HCT116 (cell line): Measurements from ENCODE around the gene TCF20. TPM values are rescaled to one million over a fixed set of nuclear protein-coding genes. Genes with fewer than 3 reads are reported as not detected.

Experiments used
- ATAC-seq: fragments of 200-7000 bp; cut with Tn5 transposase; 2 replicates; pipeline ENCODE4 v1.9.1; 2020; ENCODE audit warnings: mild to moderate bottlenecking, moderate library complexity
- BruUV-seq: library from RNA; stranded (reverse); fragments of 400-500 nt; replicated peaks from 2 replicates; lab custom pipeline; 2021; lab: Mats Ljungman, UMichigan
- CTCF ChIA-PET: fragments of 300-600 bp; sonication (Branson Sonifier 250); formaldehyde crosslinking; loops from one replicate; lab custom pipeline; 2021; ENCODE audit warnings: antibody characterized with exemption; lab: Charles Lee
- POLR2A ChIA-PET: fragments of 300-600, 350-600 bp; sonication (Branson Sonifier 250); formaldehyde crosslinking; loops from one replicate; lab custom pipeline; 2021; ENCODE audit warnings: antibody characterized with exemption; lab: Charles Lee
- RAD21 ChIA-PET, 2 experiments: fragments of 300-600 bp; sonication (Branson Sonifier 250); formaldehyde crosslinking; loops; one replicate each; lab custom pipeline; 2023; ENCODE audit warnings: low total read pairs in 2 of 2; ENCODE audit not compliant: uncharacterized antibody in 2 of 2, unreplicated experiment in 2 of 2, low non-redundant PET in 1 of 2; lab: Charles Lee
- DNase-seq: peaks from one replicate; pipeline ENCODE4 v3.0.0-alpha.2; 2010; ENCODE audit warnings: low read depth, low spot score
- H2AFZ ChIP-seq: fragments of 200-600 bp; shearing (Covaris generic), sonication (generic); 2 replicates; pipeline ENCODE4 v1.6.1; 2017; ENCODE audit warnings: low read depth, mixed run types, mixed read lengths, antibody characterized with exemption, low read length; ENCODE audit not compliant: poor library complexity, severe bottlenecking
- H3K27ac ChIP-seq: 2 replicates; pipeline ENCODE4 v1.5.1; 2012; ENCODE audit warnings: low read depth, low read length
- H3K27me3 ChIP-seq: fragments of 200-600 bp; sonication (generic); 2 replicates; pipeline ENCODE4 v1.6.1; 2016; ENCODE audit warnings: mixed run types, low read length, mixed read lengths; ENCODE audit not compliant: insufficient read depth
- H3K36me3 ChIP-seq, 2 experiments: fragments of 200-500 bp in 1 of 2; fragments of 200-600 bp in 1 of 2; sonication (Bioruptor generic) in 1 of 2; sonication (generic) in 1 of 2; 2 replicates each; pipeline versions ENCODE4 v1.5.1 to v1.6.1; 2014 to 2016; ENCODE audit warnings: low read length in 2 of 2, inconsistent platforms in 1 of 2, mixed read lengths in 1 of 2, mixed run types in 1 of 2; ENCODE audit not compliant: insufficient read depth in 2 of 2, control insufficient read depth in 1 of 2
- H3K4me1 ChIP-seq, 2 experiments: fragments of 200-600 bp in 1 of 2; sonication (generic) in 1 of 2; 2 replicates each; pipeline versions ENCODE4 v1.5.1 to v1.6.1; 2012 to 2017; ENCODE audit warnings: low read length in 2 of 2, inconsistent platforms in 1 of 2, mild to moderate bottlenecking in 1 of 2, mixed read lengths in 1 of 2, mixed run types in 1 of 2, moderate library complexity in 1 of 2; ENCODE audit not compliant: insufficient read depth in 2 of 2, control insufficient read depth in 1 of 2
- H3K4me2 ChIP-seq: fragments of 200-600 bp; sonication (generic); 2 replicates; pipeline ENCODE4 v1.6.1; 2017; ENCODE audit warnings: mixed run types, low read length, mixed read lengths
- H3K4me3 ChIP-seq, 2 experiments: fragments of 200-600 bp in 1 of 2; sonication (generic) in 1 of 2; replicated peaks in 1 of 2; 2 replicates each; pipeline ENCODE4 v1.5.1; 2011 to 2016; ENCODE audit warnings: low read length in 2 of 2, control low read depth in 1 of 2, low read depth in 1 of 2, mild to moderate bottlenecking in 1 of 2, mixed read lengths in 1 of 2, mixed run types in 1 of 2
- H3K79me2 ChIP-seq: fragments of 200-600 bp; sonication (generic); 2 replicates; pipeline ENCODE4 v1.6.1; 2017; ENCODE audit warnings: mild to moderate bottlenecking, mixed run types, low read length, moderate library complexity, mixed read lengths; ENCODE audit not compliant: insufficient read depth
- H3K9ac ChIP-seq: fragments of 200-600 bp; sonication (generic); 2 replicates; pipeline ENCODE4 v1.6.1; 2016; ENCODE audit warnings: low read length, mixed read lengths
- H3K9me2 ChIP-seq: fragments of 200-600 bp; sonication (generic), shearing (Covaris generic); 2 replicates; pipeline ENCODE4 v1.6.1; 2017; ENCODE audit warnings: mixed run types, mild to moderate bottlenecking, moderate library complexity; ENCODE audit not compliant: insufficient read depth
- H3K9me3 ChIP-seq, 2 experiments: fragments of 200-500 bp in 1 of 2; fragments of 200-600 bp in 1 of 2; sonication (Bioruptor generic) in 1 of 2; sonication (generic) in 1 of 2; 2 replicates each; pipeline ENCODE4 v1.6.1; 2014 to 2017; ENCODE audit warnings: low read length in 2 of 2, mixed read lengths in 2 of 2, inconsistent platforms in 1 of 2, low read depth in 1 of 2, mild to moderate bottlenecking in 1 of 2, mixed run types in 1 of 2, moderate library complexity in 1 of 2; ENCODE audit not compliant: control insufficient read depth in 1 of 2, insufficient read depth in 1 of 2
- H4K20me1 ChIP-seq: fragments of 200-600 bp; sonication (generic), shearing (Covaris generic); 2 replicates; pipeline ENCODE4 v1.6.1; 2017; ENCODE audit warnings: mixed run types, mild to moderate bottlenecking, moderate library complexity; ENCODE audit not compliant: insufficient read depth
- CEBPB ChIP-seq: IDR thresholded peaks from 2 replicates; pipeline ENCODE4 v1.6.1; 2012; ENCODE audit warnings: low read depth
- ELF1 ChIP-seq: IDR thresholded peaks from 2 replicates; pipeline ENCODE4 v1.6.1; 2012; ENCODE audit warnings: low read depth, borderline replicate concordance
- EZH2 ChIP-seq: fragments of 200-600 bp; sonication (generic); IDR thresholded peaks from 2 replicates; pipeline ENCODE4 v1.6.1; 2017; ENCODE audit warnings: antibody characterized with exemption, mixed run types
- EZH2phosphoT487 ChIP-seq: fragments of 200-600 bp; IDR thresholded peaks from 2 replicates; pipeline ENCODE4 v1.6.1; 2018; ENCODE audit warnings: antibody characterized with exemption, borderline replicate concordance
- FOSL1 ChIP-seq: IDR thresholded peaks from 2 replicates; pipeline ENCODE4 v1.6.1; 2012; ENCODE audit warnings: low read depth
- SIN3A ChIP-seq: IDR thresholded peaks from 2 replicates; pipeline ENCODE4 v1.6.1; 2012; ENCODE audit warnings: low read depth
- SP1 ChIP-seq: IDR thresholded peaks from 2 replicates; pipeline ENCODE4 v1.6.1; 2012; ENCODE audit warnings: low read depth
- SRF ChIP-seq: IDR thresholded peaks from 2 replicates; pipeline ENCODE4 v1.6.1; 2012; ENCODE audit warnings: low read depth
- TCF7L2 ChIP-seq: IDR thresholded peaks from 2 replicates; pipeline ENCODE4 v1.7.0; 2011; ENCODE audit warnings: borderline replicate concordance, inconsistent platforms; ENCODE audit not compliant: insufficient read depth, insufficient read length; ENCODE audit errors: extremely low read depth
- YY1 ChIP-seq: IDR thresholded peaks from 2 replicates; pipeline ENCODE4 v1.6.1; 2011; ENCODE audit warnings: low read length, low read depth, moderate library complexity, mild to moderate bottlenecking; ENCODE audit not compliant: insufficient replicate concordance; ENCODE audit errors: extremely low read depth
- ZNF274 ChIP-seq: fragments of 200-500 bp; sonication (Bioruptor generic); IDR thresholded peaks from 2 replicates; pipeline ENCODE4 v1.6.1; 2014; ENCODE audit warnings: mild to moderate bottlenecking, low read depth, low read length, inconsistent platforms
- intact Hi-C: fragments of 100-400 bp; cut with micrococcal nuclease; formaldehyde crosslinking; loops from 2 replicates; pipeline ENCODE4 v1.10.0; 2022
- total RNA-seq: library from RNA; stranded (reverse); gene quantifications from one replicate; pipeline ENCODE4 v1.2.1, GENCODE V29; 2021; ENCODE audit not compliant: unreplicated experiment
- TF ChIP-seq, protein P1 (sequence below): IDR thresholded peaks from 2 replicates; pipeline ENCODE4 v1.6.1; 2012; ENCODE audit warnings: low read depth
- TF ChIP-seq, protein P2 (sequence below), 3 experiments: fragments of 200-600 bp in 1 of 3; sonication (generic) in 1 of 3; IDR thresholded peaks in 2 of 3; conservative IDR thresholded peaks in 1 of 3; 2 replicates each; pipeline ENCODE4 v1.5.1; 2012 to 2017; ENCODE audit warnings: low read depth in 2 of 3, low read length in 2 of 3, antibody characterized with exemption in 1 of 3, borderline replicate concordance in 1 of 3, control low read depth in 1 of 3, mild to moderate bottlenecking in 1 of 3, mixed read lengths in 1 of 3, mixed run types in 1 of 3, moderate library complexity in 1 of 3; ENCODE audit not compliant: insufficient read depth in 1 of 3
- TF ChIP-seq, protein P3 (sequence below): IDR thresholded peaks from 2 replicates; pipeline ENCODE4 v1.6.1; 2012
- TF ChIP-seq, protein P4 (sequence below): IDR thresholded peaks from 2 replicates; pipeline ENCODE4 v1.6.1; 2012
- TF ChIP-seq, protein P5 (sequence below): IDR thresholded peaks from 2 replicates; pipeline ENCODE4 v1.6.1; 2011; ENCODE audit warnings: mild to moderate bottlenecking, low read length, moderate library complexity; ENCODE audit not compliant: insufficient replicate concordance; ENCODE audit errors: extremely low read depth

TCF20 gene
- total RNA-seq, 1 experiment from 2014 or later = 66.7 TPM

DNA sequence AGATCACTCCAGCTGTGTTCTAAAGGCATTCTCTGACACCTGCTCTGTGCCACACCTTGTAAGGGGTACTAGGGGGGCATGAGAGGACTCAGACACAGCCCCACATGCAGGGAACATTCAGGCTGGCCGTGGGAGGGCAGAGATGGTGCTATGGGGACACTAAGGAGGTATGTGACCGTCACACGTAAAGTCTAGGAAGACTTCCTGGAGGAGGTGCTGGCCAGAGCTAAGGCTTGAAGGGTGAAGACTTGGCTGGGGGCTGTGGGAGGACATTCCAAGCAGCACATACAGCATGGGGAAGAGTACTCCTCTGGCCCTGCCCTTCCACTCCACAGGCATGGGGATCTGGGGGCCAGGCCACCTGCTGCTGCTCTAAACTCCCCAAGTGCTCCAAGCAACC is 48.5 kb upstream of the TCF20 start:
- ChIA-PET RAD21 (no interaction called here), POLR2A (no interaction called here), CTCF (no interaction called here)
- ATAC-seq = no peak
- Histone ChIP-seq H3K9me2 (no peaks in the 10 kb centered on the region), H4K20me1 (no peaks in the 10 kb centered on the region), H3K9ac (no peak overlapping the region), H3K4me3 (no peak overlapping the region), H3K27me3 (no peaks in the 10 kb centered on the region), H3K27ac (no peak overlapping the region; the same call in 1 of the 2 replicates), H3K36me3 (no peaks in the 10 kb centered on the region), H3K4me2 (no peak overlapping the region), H2AFZ (no peak overlapping the region), H3K79me2 (no peaks in the 10 kb centered on the region), H3K4me1 (peaks cover 33 to 46% of the 10 kb centered on the region in 2 experiments), H3K9me3 (no peaks in the 10 kb centered on the region)
- TF ChIP-seq TCF7L2 (no peak), SIN3A (no peak), FOSL1 (no peak), EZH2phosphoT487 (no peak), YY1 (no peak), SRF (no peak), ZNF274 (no peak), CEBPB (no peak), SP1 (no peak), EZH2 (no peak), ELF1 (no peak)
- TF ChIP-seq, protein P1, sequence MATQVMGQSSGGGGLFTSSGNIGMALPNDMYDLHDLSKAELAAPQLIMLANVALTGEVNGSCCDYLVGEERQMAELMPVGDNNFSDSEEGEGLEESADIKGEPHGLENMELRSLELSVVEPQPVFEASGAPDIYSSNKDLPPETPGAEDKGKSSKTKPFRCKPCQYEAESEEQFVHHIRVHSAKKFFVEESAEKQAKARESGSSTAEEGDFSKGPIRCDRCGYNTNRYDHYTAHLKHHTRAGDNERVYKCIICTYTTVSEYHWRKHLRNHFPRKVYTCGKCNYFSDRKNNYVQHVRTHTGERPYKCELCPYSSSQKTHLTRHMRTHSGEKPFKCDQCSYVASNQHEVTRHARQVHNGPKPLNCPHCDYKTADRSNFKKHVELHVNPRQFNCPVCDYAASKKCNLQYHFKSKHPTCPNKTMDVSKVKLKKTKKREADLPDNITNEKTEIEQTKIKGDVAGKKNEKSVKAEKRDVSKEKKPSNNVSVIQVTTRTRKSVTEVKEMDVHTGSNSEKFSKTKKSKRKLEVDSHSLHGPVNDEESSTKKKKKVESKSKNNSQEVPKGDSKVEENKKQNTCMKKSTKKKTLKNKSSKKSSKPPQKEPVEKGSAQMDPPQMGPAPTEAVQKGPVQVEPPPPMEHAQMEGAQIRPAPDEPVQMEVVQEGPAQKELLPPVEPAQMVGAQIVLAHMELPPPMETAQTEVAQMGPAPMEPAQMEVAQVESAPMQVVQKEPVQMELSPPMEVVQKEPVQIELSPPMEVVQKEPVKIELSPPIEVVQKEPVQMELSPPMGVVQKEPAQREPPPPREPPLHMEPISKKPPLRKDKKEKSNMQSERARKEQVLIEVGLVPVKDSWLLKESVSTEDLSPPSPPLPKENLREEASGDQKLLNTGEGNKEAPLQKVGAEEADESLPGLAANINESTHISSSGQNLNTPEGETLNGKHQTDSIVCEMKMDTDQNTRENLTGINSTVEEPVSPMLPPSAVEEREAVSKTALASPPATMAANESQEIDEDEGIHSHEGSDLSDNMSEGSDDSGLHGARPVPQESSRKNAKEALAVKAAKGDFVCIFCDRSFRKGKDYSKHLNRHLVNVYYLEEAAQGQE = no peak
- TF ChIP-seq, protein P2, sequence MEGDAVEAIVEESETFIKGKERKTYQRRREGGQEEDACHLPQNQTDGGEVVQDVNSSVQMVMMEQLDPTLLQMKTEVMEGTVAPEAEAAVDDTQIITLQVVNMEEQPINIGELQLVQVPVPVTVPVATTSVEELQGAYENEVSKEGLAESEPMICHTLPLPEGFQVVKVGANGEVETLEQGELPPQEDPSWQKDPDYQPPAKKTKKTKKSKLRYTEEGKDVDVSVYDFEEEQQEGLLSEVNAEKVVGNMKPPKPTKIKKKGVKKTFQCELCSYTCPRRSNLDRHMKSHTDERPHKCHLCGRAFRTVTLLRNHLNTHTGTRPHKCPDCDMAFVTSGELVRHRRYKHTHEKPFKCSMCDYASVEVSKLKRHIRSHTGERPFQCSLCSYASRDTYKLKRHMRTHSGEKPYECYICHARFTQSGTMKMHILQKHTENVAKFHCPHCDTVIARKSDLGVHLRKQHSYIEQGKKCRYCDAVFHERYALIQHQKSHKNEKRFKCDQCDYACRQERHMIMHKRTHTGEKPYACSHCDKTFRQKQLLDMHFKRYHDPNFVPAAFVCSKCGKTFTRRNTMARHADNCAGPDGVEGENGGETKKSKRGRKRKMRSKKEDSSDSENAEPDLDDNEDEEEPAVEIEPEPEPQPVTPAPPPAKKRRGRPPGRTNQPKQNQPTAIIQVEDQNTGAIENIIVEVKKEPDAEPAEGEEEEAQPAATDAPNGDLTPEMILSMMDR (IDR thresholded peaks at IDR 0.05 in 2 of 3, conservative IDR thresholded peaks at IDR 0.05 in 1 of 3; ENCODE audit: borderline replicate concordance in 1 of 3, insufficient read depth in 1 of 3, low read depth in 2 of 3, low read length in 2 of 3) = no peak
- TF ChIP-seq, protein P3, sequence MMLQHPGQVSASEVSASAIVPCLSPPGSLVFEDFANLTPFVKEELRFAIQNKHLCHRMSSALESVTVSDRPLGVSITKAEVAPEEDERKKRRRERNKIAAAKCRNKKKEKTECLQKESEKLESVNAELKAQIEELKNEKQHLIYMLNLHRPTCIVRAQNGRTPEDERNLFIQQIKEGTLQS = no peak
- TF ChIP-seq, protein P4, sequence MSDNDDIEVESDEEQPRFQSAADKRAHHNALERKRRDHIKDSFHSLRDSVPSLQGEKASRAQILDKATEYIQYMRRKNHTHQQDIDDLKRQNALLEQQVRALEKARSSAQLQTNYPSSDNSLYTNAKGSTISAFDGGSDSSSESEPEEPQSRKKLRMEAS = no peak
- TF ChIP-seq, protein P5, sequence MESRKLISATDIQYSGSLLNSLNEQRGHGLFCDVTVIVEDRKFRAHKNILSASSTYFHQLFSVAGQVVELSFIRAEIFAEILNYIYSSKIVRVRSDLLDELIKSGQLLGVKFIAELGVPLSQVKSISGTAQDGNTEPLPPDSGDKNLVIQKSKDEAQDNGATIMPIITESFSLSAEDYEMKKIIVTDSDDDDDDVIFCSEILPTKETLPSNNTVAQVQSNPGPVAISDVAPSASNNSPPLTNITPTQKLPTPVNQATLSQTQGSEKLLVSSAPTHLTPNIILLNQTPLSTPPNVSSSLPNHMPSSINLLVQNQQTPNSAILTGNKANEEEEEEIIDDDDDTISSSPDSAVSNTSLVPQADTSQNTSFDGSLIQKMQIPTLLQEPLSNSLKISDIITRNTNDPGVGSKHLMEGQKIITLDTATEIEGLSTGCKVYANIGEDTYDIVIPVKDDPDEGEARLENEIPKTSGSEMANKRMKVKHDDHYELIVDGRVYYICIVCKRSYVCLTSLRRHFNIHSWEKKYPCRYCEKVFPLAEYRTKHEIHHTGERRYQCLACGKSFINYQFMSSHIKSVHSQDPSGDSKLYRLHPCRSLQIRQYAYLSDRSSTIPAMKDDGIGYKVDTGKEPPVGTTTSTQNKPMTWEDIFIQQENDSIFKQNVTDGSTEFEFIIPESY = no peak
- intact Hi-C loops = no loop called here
- no peak for DNase-seq
- no TSS peak for BruUV-seq
